Fibroblast of lung (primary cell): ENCODE results near the gene FNIP1. TPM values are rescaled to one million over a fixed set of nuclear protein-coding genes. Genes with fewer than 3 reads are reported as not detected.

Experiments used
- DNase-seq, 2 donors: peaks; one replicate each; pipeline versions ENCODE4 v3.0.0 to v3.0.0-alpha.2; 2010; ENCODE audit warnings: low read depth in 2 of 2
- H2AFZ ChIP-seq: 2 replicates; pipeline ENCODE4 v1.5.1; 2012; ENCODE audit warnings: low read length, control low read depth, inconsistent platforms
- H3K27ac ChIP-seq: 2 replicates; pipeline ENCODE4 v1.5.1; 2011; ENCODE audit warnings: low read length, control low read depth; ENCODE audit not compliant: insufficient read depth
- H3K27me3 ChIP-seq: 2 replicates; pipeline ENCODE4 v1.5.1; 2011; ENCODE audit warnings: mild to moderate bottlenecking, low read length; ENCODE audit not compliant: control insufficient read depth, insufficient read depth
- H3K36me3 ChIP-seq: 2 replicates; pipeline ENCODE4 v1.5.1; 2011; ENCODE audit warnings: low read length; ENCODE audit not compliant: control insufficient read depth, insufficient read depth
- H3K4me1 ChIP-seq: 2 replicates; pipeline ENCODE4 v1.5.1; 2011; ENCODE audit warnings: low read length; ENCODE audit not compliant: control insufficient read depth, insufficient read depth; ENCODE audit errors: extremely low read depth
- H3K4me2 ChIP-seq: 2 replicates; pipeline ENCODE4 v1.5.1; 2011; ENCODE audit warnings: low read length, control low read depth; ENCODE audit not compliant: insufficient read depth; ENCODE audit errors: extremely low read depth
- H3K4me3 ChIP-seq, 4 experiments: fragments of 200-600 bp in 1 of 4; sonication (generic) in 1 of 4; replicated peaks in 1 of 4; 2 replicates each; pipeline ENCODE4 v1.5.1; 2011 to 2016; ENCODE audit warnings: low read length in 4 of 4, low read depth in 3 of 4, mild to moderate bottlenecking in 3 of 4, control low read depth in 2 of 4, inconsistent platforms in 1 of 4, mixed read lengths in 1 of 4; ENCODE audit not compliant: insufficient read depth in 1 of 4; ENCODE audit errors: control extremely low read depth in 1 of 4
- H3K79me2 ChIP-seq: 2 replicates; pipeline ENCODE4 v1.5.1; 2012; ENCODE audit warnings: mild to moderate bottlenecking, low read length, inconsistent platforms; ENCODE audit not compliant: control insufficient read depth, insufficient read depth
- H3K9ac ChIP-seq: 2 replicates; pipeline ENCODE4 v1.5.1; 2011; ENCODE audit warnings: mild to moderate bottlenecking, low read length, control low read depth; ENCODE audit not compliant: insufficient read depth
- H3K9me3 ChIP-seq: 2 replicates; pipeline ENCODE4 v1.5.1; 2012; ENCODE audit warnings: low read depth, low read length; ENCODE audit not compliant: control insufficient read depth, insufficient read depth
- H4K20me1 ChIP-seq: 2 replicates; pipeline ENCODE4 v1.5.1; 2011; ENCODE audit warnings: low read length; ENCODE audit not compliant: control insufficient read depth, insufficient read depth; ENCODE audit errors: extremely low read depth
- EZH2 ChIP-seq: IDR thresholded peaks from 2 replicates; pipeline ENCODE4 v1.5.1; 2012; ENCODE audit warnings: low read length, control low read depth, mild to moderate bottlenecking; ENCODE audit errors: missing control alignments
- polyA plus RNA-seq, 2 donors: library from polyadenylated mRNA; depleted of rRNA in 1 of 2; stranded (reverse) in 1 of 2; unstranded in 1 of 2; fragments of >200 nt; gene quantifications; 2 replicates each; pipeline ENCODE4 v1.2.1, GENCODE V29; 2011 to 2012; ENCODE audit warnings: missing spikeins in 1 of 2
- total RNA-seq: library from RNA; depleted of rRNA; stranded (reverse); fragments of >200 nt; gene quantifications from 2 replicates; pipeline ENCODE4 v1.2.1, GENCODE V29; 2014
- TF ChIP-seq, protein P1 (sequence below), 2 donors: IDR thresholded peaks in 1 of 2; conservative IDR thresholded peaks in 1 of 2; 1 replicate in 1 of 2; 2 replicates in 1 of 2; pipeline ENCODE4 v1.5.1; 2011 to 2012; ENCODE audit warnings: low read length in 2 of 2, control low read depth in 1 of 2, inconsistent platforms in 1 of 2, low read depth in 1 of 2, mild to moderate bottlenecking in 1 of 2

The FNIP1 gene
- total and polyA plus RNA-seq, 2 donors (not counting 1 experiment from before 2014, with no cell fraction given), result 36.4 to 97.8 TPM

DNA sequence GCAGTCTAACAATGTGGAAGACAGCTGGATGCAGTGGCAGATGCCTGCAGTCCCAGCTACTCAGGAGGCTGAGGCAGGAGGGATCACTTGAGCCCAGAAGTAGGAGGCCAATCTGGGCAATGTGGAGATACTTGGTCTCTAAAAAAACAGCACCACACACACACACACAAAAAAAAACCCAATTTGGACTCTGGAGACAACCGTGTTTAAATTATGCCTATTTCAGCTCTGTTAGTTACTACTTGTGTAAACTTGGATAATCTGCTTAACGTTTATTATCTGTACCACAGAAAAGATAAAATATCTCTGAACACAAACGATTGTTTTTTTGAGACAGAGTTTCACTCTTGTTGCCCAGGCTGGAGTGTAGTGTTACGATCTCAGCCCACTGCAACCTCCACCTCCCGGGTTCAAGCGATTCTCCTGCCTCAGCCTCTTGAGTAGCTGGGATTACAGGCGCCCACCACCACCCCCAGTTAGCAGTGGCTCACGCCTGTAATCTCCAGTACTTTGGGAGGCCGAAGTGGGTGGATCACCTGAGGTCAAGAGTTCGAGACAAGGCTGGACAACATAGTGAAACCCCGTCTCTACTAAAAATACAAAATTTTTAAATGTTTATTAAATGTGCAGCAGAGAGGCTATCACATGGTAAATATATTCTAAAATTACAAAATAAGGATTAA, 179.5 kb downstream of the FNIP1 start:
- TF ChIP-seq EZH2, result no peak
- TF ChIP-seq, protein P1, sequence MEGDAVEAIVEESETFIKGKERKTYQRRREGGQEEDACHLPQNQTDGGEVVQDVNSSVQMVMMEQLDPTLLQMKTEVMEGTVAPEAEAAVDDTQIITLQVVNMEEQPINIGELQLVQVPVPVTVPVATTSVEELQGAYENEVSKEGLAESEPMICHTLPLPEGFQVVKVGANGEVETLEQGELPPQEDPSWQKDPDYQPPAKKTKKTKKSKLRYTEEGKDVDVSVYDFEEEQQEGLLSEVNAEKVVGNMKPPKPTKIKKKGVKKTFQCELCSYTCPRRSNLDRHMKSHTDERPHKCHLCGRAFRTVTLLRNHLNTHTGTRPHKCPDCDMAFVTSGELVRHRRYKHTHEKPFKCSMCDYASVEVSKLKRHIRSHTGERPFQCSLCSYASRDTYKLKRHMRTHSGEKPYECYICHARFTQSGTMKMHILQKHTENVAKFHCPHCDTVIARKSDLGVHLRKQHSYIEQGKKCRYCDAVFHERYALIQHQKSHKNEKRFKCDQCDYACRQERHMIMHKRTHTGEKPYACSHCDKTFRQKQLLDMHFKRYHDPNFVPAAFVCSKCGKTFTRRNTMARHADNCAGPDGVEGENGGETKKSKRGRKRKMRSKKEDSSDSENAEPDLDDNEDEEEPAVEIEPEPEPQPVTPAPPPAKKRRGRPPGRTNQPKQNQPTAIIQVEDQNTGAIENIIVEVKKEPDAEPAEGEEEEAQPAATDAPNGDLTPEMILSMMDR (conservative IDR thresholded peaks at IDR 0.05 in 1 of 2, IDR thresholded peaks at IDR 0.05 in 1 of 2; ENCODE audit: low read depth in 1 of 2, low read length in 2 of 2), result no peak
- Histone ChIP-seq H3K36me3 (no peaks in the 10 kb centered on the region), H3K27ac (no peak overlapping the region), H3K9ac (no peak overlapping the region), H2AFZ (no peak overlapping the region), H4K20me1 (no peaks in the 10 kb centered on the region), H3K79me2 (peaks cover 75% of the 10 kb centered on the region), H3K4me2 (no peak overlapping the region), H3K4me3 (no peak overlapping the region), H3K27me3 (no peaks in the 10 kb centered on the region), H3K4me1 (no peaks in the 10 kb centered on the region), H3K9me3 (no peaks in the 10 kb centered on the region)
- DNase-seq, result no peak

- H3K27me3 ChIP-seq, result no peaks in the 10 kb centered on the region
- H3K4me2 ChIP-seq, result no peak overlapping the region
- H4K20me1 ChIP-seq, result no peaks in the 10 kb centered on the region
Observed at GRCh38 chr5:131615957-131616356, 180.9 kb downstream of the FNIP1 start.

DNA sequence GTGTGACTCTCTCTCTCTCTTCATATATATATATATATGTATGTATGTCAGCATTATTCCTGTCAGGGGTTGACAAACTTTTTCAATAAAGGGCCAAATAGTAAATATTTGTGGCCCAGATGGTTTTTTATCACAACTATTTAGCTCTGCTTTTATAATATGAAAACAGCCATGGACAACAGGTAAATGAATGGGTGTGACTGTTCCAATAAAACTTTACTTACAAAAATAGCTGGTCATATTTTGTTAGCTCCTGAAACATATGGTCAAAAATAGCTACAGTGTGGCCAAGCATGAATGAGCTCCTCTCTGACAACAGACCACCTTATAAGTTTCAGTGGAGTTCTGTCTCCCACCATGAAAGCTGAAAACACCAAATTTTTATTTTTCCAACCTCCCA, 183.4 kb downstream of the FNIP1 start:
- H3K4me2 ChIP-seq, result no peak overlapping the region
- no peak overlapping the region for H3K9ac ChIP-seq
- no peaks in the 10 kb centered on the region for H3K36me3 ChIP-seq
- H3K79me2 ChIP-seq, result peaks cover 71% of the 10 kb centered on the region
- TF ChIP-seq, protein P1 (conservative IDR thresholded peaks at IDR 0.05 in 1 of 2, IDR thresholded peaks at IDR 0.05 in 1 of 2; ENCODE audit: low read depth in 1 of 2, low read length in 2 of 2), result no peak
- TF ChIP-seq EZH2, result no peak
- no peaks in the 10 kb centered on the region for H4K20me1 ChIP-seq
- H3K9me3 ChIP-seq, result no peaks in the 10 kb centered on the region
- H3K4me1 ChIP-seq, result peaks cover 5% of the 10 kb centered on the region
- H3K27ac ChIP-seq, result no peak overlapping the region
- DNase-seq, result no peak
- H3K4me3 ChIP-seq, result no peak overlapping the region
- no peaks in the 10 kb centered on the region for H3K27me3 ChIP-seq
- H2AFZ ChIP-seq, result no peak overlapping the region

More at GRCh38 chr5:131615957-131616356, 180.9 kb downstream of the FNIP1 start:
- no peak overlapping the region for H3K27ac ChIP-seq
- DNase-seq, result no peak
- H3K4me1 ChIP-seq, result no peaks in the 10 kb centered on the region
- TF ChIP-seq, protein P1 (conservative IDR thresholded peaks at IDR 0.05 in 1 of 2, IDR thresholded peaks at IDR 0.05 in 1 of 2; ENCODE audit: low read depth in 1 of 2, low read length in 2 of 2), result no peak
- TF ChIP-seq EZH2, result no peak
- H3K9ac ChIP-seq, result no peak overlapping the region
- no peak overlapping the region for H2AFZ ChIP-seq
- no peak overlapping the region for H3K4me3 ChIP-seq
- no peaks in the 10 kb centered on the region for H3K36me3 ChIP-seq
- H3K9me3 ChIP-seq, result no peaks in the 10 kb centered on the region
- H3K79me2 ChIP-seq, result peaks cover 73% of the 10 kb centered on the region
